ENCODE data around the gene ATP13A4.

DNA sequence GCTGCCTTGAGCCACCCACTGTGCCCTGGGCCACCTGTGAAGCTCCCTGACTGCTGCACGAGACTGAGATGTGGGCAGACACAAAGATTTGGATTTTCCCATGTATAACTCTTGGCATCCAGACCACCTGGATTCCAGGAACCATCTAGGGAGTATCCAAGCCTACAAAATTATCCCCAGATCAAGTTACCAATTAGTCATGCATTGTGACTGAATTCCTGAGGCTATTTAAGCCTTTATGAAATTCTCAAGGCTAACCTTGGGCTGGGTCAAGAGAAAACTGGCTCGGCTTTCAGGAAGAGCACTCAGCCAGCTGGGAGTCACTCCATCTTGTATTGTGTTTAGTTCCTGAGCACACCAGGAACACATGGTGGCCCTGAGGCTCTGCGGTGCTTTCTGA is 162.8 kb downstream of the ATP13A4 start:
- TF ChIP-seq, protein P1, sequence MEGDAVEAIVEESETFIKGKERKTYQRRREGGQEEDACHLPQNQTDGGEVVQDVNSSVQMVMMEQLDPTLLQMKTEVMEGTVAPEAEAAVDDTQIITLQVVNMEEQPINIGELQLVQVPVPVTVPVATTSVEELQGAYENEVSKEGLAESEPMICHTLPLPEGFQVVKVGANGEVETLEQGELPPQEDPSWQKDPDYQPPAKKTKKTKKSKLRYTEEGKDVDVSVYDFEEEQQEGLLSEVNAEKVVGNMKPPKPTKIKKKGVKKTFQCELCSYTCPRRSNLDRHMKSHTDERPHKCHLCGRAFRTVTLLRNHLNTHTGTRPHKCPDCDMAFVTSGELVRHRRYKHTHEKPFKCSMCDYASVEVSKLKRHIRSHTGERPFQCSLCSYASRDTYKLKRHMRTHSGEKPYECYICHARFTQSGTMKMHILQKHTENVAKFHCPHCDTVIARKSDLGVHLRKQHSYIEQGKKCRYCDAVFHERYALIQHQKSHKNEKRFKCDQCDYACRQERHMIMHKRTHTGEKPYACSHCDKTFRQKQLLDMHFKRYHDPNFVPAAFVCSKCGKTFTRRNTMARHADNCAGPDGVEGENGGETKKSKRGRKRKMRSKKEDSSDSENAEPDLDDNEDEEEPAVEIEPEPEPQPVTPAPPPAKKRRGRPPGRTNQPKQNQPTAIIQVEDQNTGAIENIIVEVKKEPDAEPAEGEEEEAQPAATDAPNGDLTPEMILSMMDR (optimal IDR thresholded peaks at IDR 0.05 in 1 of 3, IDR thresholded peaks at IDR 0.05 in 1 of 3, conservative IDR thresholded peaks at IDR 0.05 in 1 of 3; ENCODE audit: extremely low read depth in 1 of 3, insufficient read depth in 2 of 3, low read length in 3 of 3), result no peak
- TF ChIP-seq EZH2 (IDR thresholded peaks at IDR 0.05; ENCODE audit: low read length), result no peak

All from keratinocyte (primary cell).